ENCODE results near the gene SLC25A19. TPM values are rescaled to one million over a fixed set of nuclear protein-coding genes. Genes with fewer than 3 reads are reported as not detected.
A peak's percentile ranks its signal among the peaks of the same experiment; 100 is the strongest.

SLC25A19 gene
- total and polyA plus RNA-seq, 10 of the 15 experiments (the other 5 are each of a cell fraction or from before 2014, with no cell fraction given) = 32.9 to 91.6 (median 53.7) TPM

DNA sequence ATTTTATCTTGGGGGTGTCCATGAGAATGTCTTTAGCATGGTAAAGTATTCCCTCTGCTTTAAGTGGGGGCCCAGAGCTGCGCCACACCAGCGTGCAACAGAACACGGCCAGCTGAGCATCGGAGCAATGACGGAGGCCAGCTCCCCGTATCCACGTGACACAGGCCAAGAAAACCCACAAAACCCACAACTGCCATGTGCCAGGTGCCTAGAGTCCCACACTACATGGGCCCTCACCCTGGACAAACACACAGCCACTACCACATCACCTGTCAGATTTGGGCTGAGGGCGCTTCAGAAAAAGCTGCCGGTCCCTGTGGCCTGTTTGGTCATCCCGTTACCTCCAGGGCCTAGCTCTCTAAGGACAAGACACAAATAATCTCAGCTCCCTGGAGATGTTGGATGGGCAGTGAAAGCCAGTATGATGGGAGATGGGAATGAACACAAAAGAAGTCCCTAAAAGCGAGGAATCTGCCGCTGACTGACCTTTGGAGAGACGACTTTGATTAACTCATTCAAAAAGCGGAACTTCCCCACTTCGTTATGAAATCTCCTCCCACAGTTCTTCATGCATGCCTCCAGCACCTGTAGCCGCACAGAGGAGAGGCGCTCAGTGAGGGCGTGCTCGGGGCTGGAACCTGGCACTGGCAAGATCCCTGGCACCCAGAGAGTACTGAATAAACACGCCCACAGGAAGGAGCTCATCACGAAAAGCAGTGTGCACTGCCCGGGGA lies 44.9 kb downstream of the SLC25A19 start (continued):
- TF ChIP-seq, protein P1, sequence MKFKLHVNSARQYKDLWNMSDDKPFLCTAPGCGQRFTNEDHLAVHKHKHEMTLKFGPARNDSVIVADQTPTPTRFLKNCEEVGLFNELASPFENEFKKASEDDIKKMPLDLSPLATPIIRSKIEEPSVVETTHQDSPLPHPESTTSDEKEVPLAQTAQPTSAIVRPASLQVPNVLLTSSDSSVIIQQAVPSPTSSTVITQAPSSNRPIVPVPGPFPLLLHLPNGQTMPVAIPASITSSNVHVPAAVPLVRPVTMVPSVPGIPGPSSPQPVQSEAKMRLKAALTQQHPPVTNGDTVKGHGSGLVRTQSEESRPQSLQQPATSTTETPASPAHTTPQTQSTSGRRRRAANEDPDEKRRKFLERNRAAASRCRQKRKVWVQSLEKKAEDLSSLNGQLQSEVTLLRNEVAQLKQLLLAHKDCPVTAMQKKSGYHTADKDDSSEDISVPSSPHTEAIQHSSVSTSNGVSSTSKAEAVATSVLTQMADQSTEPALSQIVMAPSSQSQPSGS (IDR thresholded peaks at IDR 0.05; ENCODE audit: low read length) = no peak
- no peak for TF ChIP-seq JUNB (IDR thresholded peaks at IDR 0.05)
- TF ChIP-seq, protein P2, sequence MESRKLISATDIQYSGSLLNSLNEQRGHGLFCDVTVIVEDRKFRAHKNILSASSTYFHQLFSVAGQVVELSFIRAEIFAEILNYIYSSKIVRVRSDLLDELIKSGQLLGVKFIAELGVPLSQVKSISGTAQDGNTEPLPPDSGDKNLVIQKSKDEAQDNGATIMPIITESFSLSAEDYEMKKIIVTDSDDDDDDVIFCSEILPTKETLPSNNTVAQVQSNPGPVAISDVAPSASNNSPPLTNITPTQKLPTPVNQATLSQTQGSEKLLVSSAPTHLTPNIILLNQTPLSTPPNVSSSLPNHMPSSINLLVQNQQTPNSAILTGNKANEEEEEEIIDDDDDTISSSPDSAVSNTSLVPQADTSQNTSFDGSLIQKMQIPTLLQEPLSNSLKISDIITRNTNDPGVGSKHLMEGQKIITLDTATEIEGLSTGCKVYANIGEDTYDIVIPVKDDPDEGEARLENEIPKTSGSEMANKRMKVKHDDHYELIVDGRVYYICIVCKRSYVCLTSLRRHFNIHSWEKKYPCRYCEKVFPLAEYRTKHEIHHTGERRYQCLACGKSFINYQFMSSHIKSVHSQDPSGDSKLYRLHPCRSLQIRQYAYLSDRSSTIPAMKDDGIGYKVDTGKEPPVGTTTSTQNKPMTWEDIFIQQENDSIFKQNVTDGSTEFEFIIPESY (IDR thresholded peaks at IDR 0.05) = no peak
- TF ChIP-seq, protein P3, sequence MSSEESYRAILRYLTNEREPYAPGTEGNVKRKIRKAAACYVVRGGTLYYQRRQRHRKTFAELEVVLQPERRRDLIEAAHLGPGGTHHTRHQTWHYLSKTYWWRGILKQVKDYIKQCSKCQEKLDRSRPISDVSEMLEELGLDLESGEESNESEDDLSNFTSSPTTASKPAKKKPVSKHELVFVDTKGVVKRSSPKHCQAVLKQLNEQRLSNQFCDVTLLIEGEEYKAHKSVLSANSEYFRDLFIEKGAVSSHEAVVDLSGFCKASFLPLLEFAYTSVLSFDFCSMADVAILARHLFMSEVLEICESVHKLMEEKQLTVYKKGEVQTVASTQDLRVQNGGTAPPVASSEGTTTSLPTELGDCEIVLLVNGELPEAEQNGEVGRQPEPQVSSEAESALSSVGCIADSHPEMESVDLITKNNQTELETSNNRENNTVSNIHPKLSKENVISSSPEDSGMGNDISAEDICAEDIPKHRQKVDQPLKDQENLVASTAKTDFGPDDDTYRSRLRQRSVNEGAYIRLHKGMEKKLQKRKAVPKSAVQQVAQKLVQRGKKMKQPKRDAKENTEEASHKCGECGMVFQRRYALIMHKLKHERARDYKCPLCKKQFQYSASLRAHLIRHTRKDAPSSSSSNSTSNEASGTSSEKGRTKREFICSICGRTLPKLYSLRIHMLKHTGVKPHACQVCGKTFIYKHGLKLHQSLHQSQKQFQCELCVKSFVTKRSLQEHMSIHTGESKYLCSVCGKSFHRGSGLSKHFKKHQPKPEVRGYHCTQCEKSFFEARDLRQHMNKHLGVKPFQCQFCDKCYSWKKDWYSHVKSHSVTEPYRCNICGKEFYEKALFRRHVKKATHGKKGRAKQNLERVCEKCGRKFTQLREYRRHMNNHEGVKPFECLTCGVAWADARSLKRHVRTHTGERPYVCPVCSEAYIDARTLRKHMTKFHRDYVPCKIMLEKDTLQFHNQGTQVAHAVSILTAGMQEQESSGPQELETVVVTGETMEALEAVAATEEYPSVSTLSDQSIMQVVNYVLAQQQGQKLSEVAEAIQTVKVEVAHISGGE (CRISPR knock-in tag; IDR thresholded peaks at IDR 0.05) = no peak
- 0 out of 4 replicates have a peak, but pooled peaks of 1 of the 2 experiments have one; percentile 10 for TF ChIP-seq EP300 (IDR thresholded peaks at IDR 0.05; ENCODE audit: borderline replicate concordance in 1 of 2, control insufficient read depth in 1 of 2, low read depth in 2 of 2, low read length in 2 of 2)
- TF ChIP-seq TARDBP (IDR thresholded peaks at IDR 0.05; ENCODE audit: borderline replicate concordance) = no peak
- TF ChIP-seq POLR2A (IDR thresholded peaks at IDR 0.05; ENCODE audit: low read depth, low read length) = no peak
- TF ChIP-seq RUNX3 (IDR thresholded peaks at IDR 0.05; ENCODE audit: low read length) = peak; percentile 73
- TF ChIP-seq BHLHE40 (IDR thresholded peaks at IDR 0.05; ENCODE audit: borderline replicate concordance in 1 of 2, low read depth in 2 of 2, low read length in 1 of 2) = peak in 1 of 2 experiments; percentile 44; a peak in 1 of 4 replicates
- TF ChIP-seq MXI1 (IDR thresholded peaks at IDR 0.05; ENCODE audit: low read depth, low read length) = no peak
- no peak for TF ChIP-seq CEBPB (IDR thresholded peaks at IDR 0.05; ENCODE audit: borderline replicate concordance in 1 of 2, low read depth in 2 of 2, low read length in 2 of 2)
- TF ChIP-seq SIX5 (IDR thresholded peaks at IDR 0.05; ENCODE audit: low read depth, low read length, severe bottlenecking) = no peak
- no peak for TF ChIP-seq SMC3 (IDR thresholded peaks at IDR 0.05; ENCODE audit: borderline replicate concordance, low read length)
- peak; percentile 66 for TF ChIP-seq SPI1 (IDR thresholded peaks at IDR 0.05; ENCODE audit: borderline replicate concordance, insufficient read depth, low read depth, low read length)
- TF ChIP-seq LARP7 (IDR thresholded peaks at IDR 0.05) = no peak
- 0 out of 2 replicates have a peak, but pooled peaks have one; percentile 4 for TF ChIP-seq IKZF1 (conservative IDR thresholded peaks at IDR 0.05)
- peak; percentile 21; the same call in 1 of the 2 replicates for TF ChIP-seq RAD51 (IDR thresholded peaks at IDR 0.05)
- TF ChIP-seq, protein P4, sequence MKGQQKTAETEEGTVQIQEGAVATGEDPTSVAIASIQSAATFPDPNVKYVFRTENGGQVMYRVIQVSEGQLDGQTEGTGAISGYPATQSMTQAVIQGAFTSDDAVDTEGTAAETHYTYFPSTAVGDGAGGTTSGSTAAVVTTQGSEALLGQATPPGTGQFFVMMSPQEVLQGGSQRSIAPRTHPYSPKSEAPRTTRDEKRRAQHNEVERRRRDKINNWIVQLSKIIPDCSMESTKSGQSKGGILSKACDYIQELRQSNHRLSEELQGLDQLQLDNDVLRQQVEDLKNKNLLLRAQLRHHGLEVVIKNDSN (IDR thresholded peaks at IDR 0.05; ENCODE audit: borderline replicate concordance, extremely low read length, insufficient read depth, low read depth, low read length) = peak; percentile 31
- TF ChIP-seq FOXK2 (IDR thresholded peaks at IDR 0.05) = no peak
- no peak for TF ChIP-seq ZBED1 (IDR thresholded peaks at IDR 0.05; ENCODE audit: borderline replicate concordance)
- TF ChIP-seq, protein P5, sequence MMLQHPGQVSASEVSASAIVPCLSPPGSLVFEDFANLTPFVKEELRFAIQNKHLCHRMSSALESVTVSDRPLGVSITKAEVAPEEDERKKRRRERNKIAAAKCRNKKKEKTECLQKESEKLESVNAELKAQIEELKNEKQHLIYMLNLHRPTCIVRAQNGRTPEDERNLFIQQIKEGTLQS (IDR thresholded peaks at IDR 0.05; ENCODE audit: borderline replicate concordance, extremely low read depth, low read depth, low read length) = no peak

Data from GM12878 (cell line).